ENCODE data around the gene MYH15.

MYH15 gene

DNA sequence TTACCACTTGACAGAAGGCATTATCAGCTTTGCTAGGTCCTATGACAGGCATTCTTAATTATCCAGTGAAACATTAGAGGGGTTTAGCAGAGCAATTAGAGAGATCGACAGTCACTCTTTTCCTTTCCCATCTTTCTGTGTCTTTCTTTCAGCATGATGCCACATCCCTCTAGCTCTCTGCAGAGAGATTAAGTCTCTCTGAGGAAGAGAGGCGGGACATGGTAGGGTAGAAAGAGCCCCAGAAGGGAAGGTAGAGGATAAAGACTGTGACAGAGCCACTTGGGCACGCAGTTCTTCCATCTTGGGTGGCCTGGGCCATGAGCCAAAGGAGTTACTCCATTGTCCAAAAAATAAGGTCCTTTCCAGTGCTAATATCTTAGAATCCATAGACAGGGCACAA, 158.2 kb downstream of the MYH15 start:
- Histone ChIP-seq H2AFZ (ENCODE audit: low read length) (no peak overlapping the region), H3K14ac (ENCODE audit: low read length) (no peak overlapping the region), H2AK5ac (ENCODE audit: low read depth, low read length) (no peak overlapping the region), H2BK12ac (ENCODE audit: low read length) (no peak overlapping the region), H4K91ac (ENCODE audit: low read depth, low read length, poor library complexity) (no peak overlapping the region), H3K9ac (ENCODE audit: low read depth, low read length, poor library complexity) (no peak overlapping the region), H3K27me3 (ENCODE audit: control insufficient read depth in 3 of 3, insufficient read depth in 3 of 3, low read depth in 1 of 3, low read length in 3 of 3) (peaks cover 0 to 4% (median 0%) of the 10 kb centered on the region in 3 experiments), H3K4me1 (ENCODE audit: control insufficient read depth in 2 of 2, insufficient read depth in 1 of 2, low read depth in 1 of 2, low read length in 2 of 2) (peaks cover 0 to 2% of the 10 kb centered on the region in 2 donors), H3K27ac (replicated peaks; ENCODE audit: low read length) (no peak overlapping the region), H2BK15ac (ENCODE audit: low read length) (no peak overlapping the region), H3K4ac (ENCODE audit: low read length) (no peak overlapping the region), H3K9me3 (replicated peaks in 1 of 2; ENCODE audit: control insufficient read depth in 2 of 2, insufficient read depth in 1 of 2, low read depth in 1 of 2, low read length in 2 of 2) (no peaks in the 10 kb centered on the region), H3K18ac (ENCODE audit: low read length) (no peak overlapping the region), H2BK120ac (ENCODE audit: low read depth, low read length) (no peak overlapping the region), H3K36me3 (replicated peaks in 1 of 2; ENCODE audit: control insufficient read depth in 2 of 2, insufficient read depth in 2 of 2, low read length in 2 of 2) (no peaks in the 10 kb centered on the region), H4K8ac (ENCODE audit: low read depth, low read length) (no peak overlapping the region), H3K4me3 (ENCODE audit: low read length in 2 of 2) (no peak overlapping the region), H3K79me1 (ENCODE audit: low read depth, low read length) (no peaks in the 10 kb centered on the region), H2BK5ac (ENCODE audit: low read length) (no peak overlapping the region), H3K4me2 (ENCODE audit: insufficient read depth, low read length, poor library complexity, severe bottlenecking) (no peak overlapping the region), H3K23ac (ENCODE audit: low read depth, low read length, poor library complexity) (no peak overlapping the region)
- WGBS, 2 donors (ENCODE audit: extremely low coverage in 2 of 2, insufficient read length in 2 of 2, insufficient replicate concordance in 1 of 2) = no CpG with 5 or more reads among the region's 3 CpGs
- no peak for DNase-seq (ENCODE audit: low spot score)

DNA sequence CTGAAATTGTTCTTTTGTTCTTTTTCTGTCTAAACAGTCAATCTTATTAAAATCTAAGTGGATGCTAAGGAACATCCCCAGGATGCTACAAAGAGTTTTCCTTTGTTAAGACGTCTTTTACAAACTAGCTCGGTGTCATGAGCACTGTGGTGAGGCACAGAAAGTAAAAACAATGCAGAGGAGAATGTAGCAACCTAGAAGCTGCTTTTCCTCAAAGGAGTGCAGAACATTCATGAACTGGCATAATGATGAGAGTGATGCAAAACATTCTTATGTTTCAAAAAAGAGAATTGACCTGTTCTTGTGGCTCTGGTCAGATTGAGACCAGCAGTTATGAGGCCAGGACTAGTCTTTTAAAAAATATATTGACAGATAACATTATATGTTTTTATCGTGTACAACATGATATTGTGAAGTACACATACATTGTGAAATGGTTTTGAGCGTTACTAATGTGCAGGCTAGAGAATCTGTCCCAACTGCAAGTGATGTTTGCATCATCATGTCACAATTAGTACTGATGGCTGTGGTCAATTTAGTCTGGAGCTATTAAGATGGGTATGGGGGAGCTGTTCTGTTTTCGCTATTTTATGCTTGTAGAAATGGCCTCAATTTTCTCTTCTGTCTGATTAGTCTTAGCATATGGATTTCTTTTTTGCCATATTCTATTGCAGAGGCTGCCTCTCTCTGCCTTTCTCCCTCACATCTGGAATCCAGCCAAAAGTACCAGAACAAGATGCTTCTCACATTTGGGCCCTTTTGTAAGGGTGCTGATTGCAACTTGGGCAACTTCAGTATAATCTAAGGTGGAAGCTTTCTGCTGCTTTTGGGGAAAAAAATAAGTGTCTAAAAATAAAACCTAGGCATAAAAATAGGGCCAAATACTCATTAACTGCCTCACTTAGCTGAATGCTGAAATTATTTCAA, 163.8 kb downstream of the MYH15 start:
- no peak overlapping the region for H2BK12ac ChIP-seq (ENCODE audit: low read length)
- no peak overlapping the region for H3K23ac ChIP-seq (ENCODE audit: low read depth, low read length, poor library complexity)
- H3K9ac ChIP-seq (ENCODE audit: low read depth, low read length, poor library complexity) = no peak overlapping the region
- no peak overlapping the region for H4K91ac ChIP-seq (ENCODE audit: low read depth, low read length, poor library complexity)
- no peaks in the 10 kb centered on the region for H3K79me1 ChIP-seq (ENCODE audit: low read depth, low read length)
- no peak overlapping the region for H4K8ac ChIP-seq (ENCODE audit: low read depth, low read length)
- H3K4ac ChIP-seq (ENCODE audit: low read length) = no peak overlapping the region
- no peak overlapping the region for H2AK5ac ChIP-seq (ENCODE audit: low read depth, low read length)
- H2AFZ ChIP-seq (ENCODE audit: low read length) = peak overlapping the region; percentile 32
- no peak overlapping the region for H3K4me2 ChIP-seq (ENCODE audit: insufficient read depth, low read length, poor library complexity, severe bottlenecking)
- no peaks in the 10 kb centered on the region for H3K9me3 ChIP-seq (replicated peaks in 1 of 2; ENCODE audit: control insufficient read depth in 2 of 2, insufficient read depth in 1 of 2, low read depth in 1 of 2, low read length in 2 of 2)
- peak; percentile 14 for DNase-seq (ENCODE audit: low spot score)
- no peak overlapping the region for H3K4me3 ChIP-seq (ENCODE audit: low read length in 2 of 2)
- WGBS, 2 donors (ENCODE audit: extremely low coverage in 2 of 2, insufficient read length in 2 of 2, insufficient replicate concordance in 1 of 2) = no CpG with 5 or more reads among the region's 5 CpGs
- H3K18ac ChIP-seq (ENCODE audit: low read length) = no peak overlapping the region
- peaks cover 9 to 15% of the 10 kb centered on the region in 2 donors for H3K4me1 ChIP-seq (ENCODE audit: control insufficient read depth in 2 of 2, insufficient read depth in 1 of 2, low read depth in 1 of 2, low read length in 2 of 2)
- H2BK5ac ChIP-seq (ENCODE audit: low read length) = no peak overlapping the region
- H3K27ac ChIP-seq (replicated peaks; ENCODE audit: low read length) = no peak overlapping the region
- no peaks in the 10 kb centered on the region for H3K36me3 ChIP-seq (replicated peaks in 1 of 2; ENCODE audit: control insufficient read depth in 2 of 2, insufficient read depth in 2 of 2, low read length in 2 of 2)
- no peak overlapping the region for H2BK15ac ChIP-seq (ENCODE audit: low read length)
- H3K14ac ChIP-seq (ENCODE audit: low read length) = no peak overlapping the region
- no peak overlapping the region for H2BK120ac ChIP-seq (ENCODE audit: low read depth, low read length)
- no peaks in the 10 kb centered on the region for H3K27me3 ChIP-seq (ENCODE audit: control insufficient read depth in 3 of 3, insufficient read depth in 3 of 3, low read depth in 1 of 3, low read length in 3 of 3)

DNA sequence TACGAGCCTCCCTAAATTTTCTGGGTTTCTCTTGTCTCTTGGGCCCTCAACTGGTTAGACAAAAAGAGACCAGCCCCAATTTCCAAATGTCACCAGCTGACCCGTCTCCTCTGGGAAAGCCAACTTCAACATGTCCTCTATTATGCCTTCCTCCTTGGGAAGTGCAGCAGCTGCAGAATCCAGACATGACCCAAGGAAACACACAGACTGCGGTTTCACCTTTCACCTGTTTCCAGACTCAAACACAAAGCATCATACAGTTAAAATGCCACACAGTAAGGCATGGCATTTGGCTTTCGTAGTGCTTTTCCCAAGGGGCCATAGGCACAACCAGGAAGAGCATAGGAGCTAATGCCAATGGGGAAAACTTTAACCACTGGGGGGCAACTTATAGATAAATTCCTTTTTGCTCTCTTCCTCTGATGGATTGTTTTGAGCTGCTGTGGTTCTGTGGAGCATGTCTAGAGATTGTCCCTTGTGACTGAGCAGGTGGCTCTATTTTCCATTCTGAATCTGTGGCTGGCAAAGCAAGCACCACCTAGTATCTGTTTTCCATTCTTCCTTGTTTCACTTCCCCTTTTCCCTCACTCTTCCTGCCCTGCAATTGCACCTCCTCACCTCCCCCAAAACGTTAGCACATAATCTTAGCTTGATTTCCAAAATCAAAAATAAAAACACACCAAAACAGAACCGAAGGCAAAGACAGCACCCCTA, 164.7 kb downstream of the MYH15 start:
- Histone ChIP-seq H3K36me3 (replicated peaks in 1 of 2; ENCODE audit: control insufficient read depth in 2 of 2, insufficient read depth in 2 of 2, low read length in 2 of 2) (no peaks in the 10 kb centered on the region), H3K9me3 (replicated peaks in 1 of 2; ENCODE audit: control insufficient read depth in 2 of 2, insufficient read depth in 1 of 2, low read depth in 1 of 2, low read length in 2 of 2) (no peaks in the 10 kb centered on the region), H3K79me1 (ENCODE audit: low read depth, low read length) (no peaks in the 10 kb centered on the region), H3K4me3 (ENCODE audit: low read length in 2 of 2) (no peak overlapping the region), H3K14ac (ENCODE audit: low read length) (no peak overlapping the region), H3K9ac (ENCODE audit: low read depth, low read length, poor library complexity) (no peak overlapping the region), H3K4me2 (ENCODE audit: insufficient read depth, low read length, poor library complexity, severe bottlenecking) (no peak overlapping the region), H2BK12ac (ENCODE audit: low read length) (no peak overlapping the region), H3K4ac (ENCODE audit: low read length) (no peak overlapping the region), H3K23ac (ENCODE audit: low read depth, low read length, poor library complexity) (no peak overlapping the region), H2AFZ (ENCODE audit: low read length) (peak overlapping the region; percentile 32), H2BK15ac (ENCODE audit: low read length) (no peak overlapping the region), H3K18ac (ENCODE audit: low read length) (no peak overlapping the region), H3K27me3 (ENCODE audit: control insufficient read depth in 3 of 3, insufficient read depth in 3 of 3, low read depth in 1 of 3, low read length in 3 of 3) (no peaks in the 10 kb centered on the region), H3K4me1 (ENCODE audit: control insufficient read depth in 2 of 2, insufficient read depth in 1 of 2, low read depth in 1 of 2, low read length in 2 of 2) (peaks cover 9 to 15% of the 10 kb centered on the region in 2 donors), H2BK5ac (ENCODE audit: low read length) (no peak overlapping the region), H2AK5ac (ENCODE audit: low read depth, low read length) (no peak overlapping the region), H2BK120ac (ENCODE audit: low read depth, low read length) (no peak overlapping the region), H4K91ac (ENCODE audit: low read depth, low read length, poor library complexity) (no peak overlapping the region), H4K8ac (ENCODE audit: low read depth, low read length) (no peak overlapping the region), H3K27ac (replicated peaks; ENCODE audit: low read length) (no peak overlapping the region)
- DNase-seq (ENCODE audit: low spot score) = no peak
- WGBS, 2 donors (ENCODE audit: extremely low coverage in 2 of 2, insufficient read length in 2 of 2, insufficient replicate concordance in 1 of 2) = no CpG with 5 or more reads among the region's 6 CpGs

DNA sequence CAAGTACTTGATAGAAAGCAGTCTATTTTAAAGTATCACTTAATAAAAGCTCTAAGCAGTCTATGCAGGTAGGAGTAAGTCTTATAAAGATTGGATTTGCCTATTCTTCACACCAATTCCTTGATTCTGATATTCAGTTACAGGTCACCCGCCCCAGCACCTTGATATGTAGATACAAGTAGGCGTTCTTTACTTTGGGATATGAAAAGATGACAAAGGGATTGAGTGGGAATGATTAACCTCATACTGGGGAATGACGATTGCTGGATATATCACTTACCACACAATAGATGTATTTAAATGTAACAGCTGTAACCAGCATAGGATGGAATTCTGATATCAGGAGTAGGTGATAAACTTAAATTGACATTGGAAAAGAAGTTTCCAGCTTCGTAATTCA, 166.9 kb downstream of the MYH15 start:
- no CpG with 5 or more reads among the region's 4 CpGs for WGBS, 2 donors (ENCODE audit: extremely low coverage in 2 of 2, insufficient read length in 2 of 2, insufficient replicate concordance in 1 of 2)
- Histone ChIP-seq H3K14ac (ENCODE audit: low read length) (no peak overlapping the region), H3K27ac (replicated peaks; ENCODE audit: low read length) (no peak overlapping the region), H3K9me3 (replicated peaks in 1 of 2; ENCODE audit: control insufficient read depth in 2 of 2, insufficient read depth in 1 of 2, low read depth in 1 of 2, low read length in 2 of 2) (no peaks in the 10 kb centered on the region), H3K27me3 (ENCODE audit: control insufficient read depth in 3 of 3, insufficient read depth in 3 of 3, low read depth in 1 of 3, low read length in 3 of 3) (peaks cover 0 to 5% (median 0%) of the 10 kb centered on the region in 3 experiments), H3K4me1 (ENCODE audit: control insufficient read depth in 2 of 2, insufficient read depth in 1 of 2, low read depth in 1 of 2, low read length in 2 of 2) (peaks cover 9 to 15% of the 10 kb centered on the region in 2 donors), H3K18ac (ENCODE audit: low read length) (no peak overlapping the region), H2BK12ac (ENCODE audit: low read length) (no peak overlapping the region), H4K8ac (ENCODE audit: low read depth, low read length) (no peak overlapping the region), H3K23ac (ENCODE audit: low read depth, low read length, poor library complexity) (no peak overlapping the region), H2AK5ac (ENCODE audit: low read depth, low read length) (no peak overlapping the region), H3K4me3 (ENCODE audit: low read length in 2 of 2) (no peak overlapping the region), H3K79me1 (ENCODE audit: low read depth, low read length) (no peaks in the 10 kb centered on the region), H2AFZ (ENCODE audit: low read length) (no peak overlapping the region), H4K91ac (ENCODE audit: low read depth, low read length, poor library complexity) (no peak overlapping the region), H3K4me2 (ENCODE audit: insufficient read depth, low read length, poor library complexity, severe bottlenecking) (no peak overlapping the region), H2BK15ac (ENCODE audit: low read length) (no peak overlapping the region), H3K36me3 (replicated peaks in 1 of 2; ENCODE audit: control insufficient read depth in 2 of 2, insufficient read depth in 2 of 2, low read length in 2 of 2) (no peaks in the 10 kb centered on the region), H3K4ac (ENCODE audit: low read length) (no peak overlapping the region), H2BK120ac (ENCODE audit: low read depth, low read length) (no peak overlapping the region), H2BK5ac (ENCODE audit: low read length) (no peak overlapping the region), H3K9ac (ENCODE audit: low read depth, low read length, poor library complexity) (no peak overlapping the region)
- DNase-seq (ENCODE audit: low spot score) = no peak
